Raji (cell line): ENCODE results near the gene DVL1.
A peak's percentile ranks its signal among the peaks of the same experiment; 100 is the strongest.

Experiments
- POLR2A ChIP-seq: IDR thresholded peaks from 2 replicates; pipeline ENCODE4 v1.6.1; 2011; ENCODE audit warnings: low read depth, low read length, control low read depth; ENCODE audit not compliant: insufficient read depth

Gene DVL1

DNA sequence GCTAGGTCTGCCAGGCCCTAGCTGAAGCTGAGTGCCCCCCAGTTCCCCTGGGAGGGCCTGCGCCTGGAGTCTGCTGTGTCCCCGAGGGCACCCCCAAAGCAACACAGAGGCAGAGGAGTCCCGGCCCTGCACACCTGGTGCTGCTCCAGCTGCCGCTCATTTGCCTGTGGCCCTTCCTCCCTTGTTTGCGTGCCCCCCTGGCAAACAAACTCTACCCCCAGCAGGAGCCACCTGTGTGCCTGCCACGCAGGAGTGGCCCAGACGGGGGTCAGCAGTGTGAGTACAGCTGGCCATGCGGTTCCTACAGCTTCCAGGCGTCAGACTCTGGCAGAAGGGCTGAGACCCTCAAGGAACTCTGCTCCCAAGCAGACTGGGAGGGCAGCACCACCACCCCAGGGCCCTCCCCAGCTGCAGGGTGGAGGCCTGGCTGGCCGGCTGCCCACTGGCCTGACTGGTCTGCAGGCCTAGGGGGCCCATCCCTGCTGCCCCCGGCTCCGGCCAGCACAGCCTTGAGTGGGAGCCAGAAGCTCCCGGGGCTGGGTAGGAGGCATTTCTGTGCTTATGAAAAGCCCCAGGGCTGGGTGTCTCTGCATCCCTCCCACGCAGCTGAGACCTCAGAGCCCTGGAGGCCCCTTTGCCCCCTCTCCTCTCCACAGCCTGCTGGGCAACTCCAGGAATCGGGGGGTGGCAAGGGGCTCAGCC is 18.7 kb downstream of the DVL1 start:
- TF ChIP-seq POLR2A: peak; percentile 16; the same call in 1 of the 2 replicates

DNA sequence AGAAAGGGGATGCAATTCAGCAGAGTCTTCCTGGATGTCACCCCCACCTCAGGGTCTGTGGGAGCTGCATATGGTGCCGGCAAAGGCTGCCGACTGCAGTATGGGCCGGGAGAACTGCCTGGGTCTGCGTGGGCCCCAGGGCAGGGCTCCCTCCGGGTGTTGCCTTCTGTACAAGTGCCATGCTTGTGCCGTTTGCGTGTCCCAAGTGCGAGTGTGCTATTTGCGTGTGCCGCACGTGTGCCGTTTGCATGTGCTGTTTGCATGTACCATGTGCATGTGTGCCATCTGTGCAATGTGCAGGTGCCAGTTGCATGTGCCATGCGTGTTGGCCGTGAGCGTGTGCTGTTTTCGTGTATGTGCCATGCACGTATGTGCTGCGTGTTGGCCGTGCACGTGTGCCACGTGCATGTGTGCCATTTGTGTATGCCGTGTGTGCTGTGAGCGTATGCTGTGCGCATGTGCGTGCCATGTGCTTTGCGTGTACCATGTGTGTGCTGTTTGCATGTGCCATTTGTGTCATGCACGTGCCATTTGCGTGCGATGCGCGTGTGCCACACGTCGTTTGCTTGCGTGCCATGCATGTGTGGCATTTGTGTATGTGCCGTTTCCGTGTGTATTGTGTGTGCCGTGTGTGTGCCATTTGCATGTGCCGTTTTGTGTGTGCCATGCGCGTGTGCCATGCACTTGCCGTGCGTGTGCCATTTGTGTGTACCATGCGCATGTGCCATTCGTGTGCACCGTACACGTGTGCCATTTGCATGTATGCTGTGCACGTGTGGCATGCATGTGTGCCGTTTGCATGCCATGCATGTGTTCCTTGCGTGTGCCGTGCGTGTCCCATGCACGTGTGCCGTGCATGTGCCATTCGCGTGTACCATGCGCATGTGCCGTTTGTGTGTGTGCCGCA is 19.7 kb downstream of the DVL1 start:
- TF ChIP-seq POLR2A: peak; percentile 44

GRCh38 chr1:1328254-1328653 is 21.0 kb downstream of the DVL1 start:
- no peak for TF ChIP-seq POLR2A

GRCh38 chr1:1327291-1327690 is 21.9 kb downstream of the DVL1 start:
- no peak for TF ChIP-seq POLR2A

DNA sequence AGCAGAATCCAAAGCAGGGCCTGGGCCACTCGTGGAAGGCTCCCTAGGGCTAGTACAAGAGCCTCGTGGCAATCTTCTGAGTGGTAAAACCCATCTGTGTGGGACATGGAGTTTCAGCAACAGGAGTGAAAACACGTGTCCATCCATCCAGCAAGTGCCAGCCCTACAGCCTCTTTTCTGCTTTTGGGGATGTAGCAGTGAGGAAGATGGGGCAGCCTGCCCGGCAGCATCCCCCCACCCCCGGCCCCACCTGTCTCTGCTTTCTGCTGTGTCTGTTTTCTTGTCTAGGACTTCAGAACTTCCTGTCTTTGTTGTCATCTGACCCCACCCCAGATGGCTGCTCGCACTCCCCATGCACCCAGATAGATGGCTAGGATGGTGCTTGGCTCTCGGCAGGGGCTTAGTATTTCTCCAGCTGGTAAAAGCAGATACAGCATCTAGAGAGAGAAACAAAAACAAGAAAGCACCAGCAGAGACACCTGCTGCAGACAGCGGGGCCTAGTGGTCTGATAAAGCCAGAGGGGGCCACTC is 23.1 kb downstream of the DVL1 start:
- no peak for TF ChIP-seq POLR2A

- no peak for TF ChIP-seq POLR2A
These were observed 23.7 kb downstream of the DVL1 start for GRCh38 chr1:1325288-1326074.

DNA sequence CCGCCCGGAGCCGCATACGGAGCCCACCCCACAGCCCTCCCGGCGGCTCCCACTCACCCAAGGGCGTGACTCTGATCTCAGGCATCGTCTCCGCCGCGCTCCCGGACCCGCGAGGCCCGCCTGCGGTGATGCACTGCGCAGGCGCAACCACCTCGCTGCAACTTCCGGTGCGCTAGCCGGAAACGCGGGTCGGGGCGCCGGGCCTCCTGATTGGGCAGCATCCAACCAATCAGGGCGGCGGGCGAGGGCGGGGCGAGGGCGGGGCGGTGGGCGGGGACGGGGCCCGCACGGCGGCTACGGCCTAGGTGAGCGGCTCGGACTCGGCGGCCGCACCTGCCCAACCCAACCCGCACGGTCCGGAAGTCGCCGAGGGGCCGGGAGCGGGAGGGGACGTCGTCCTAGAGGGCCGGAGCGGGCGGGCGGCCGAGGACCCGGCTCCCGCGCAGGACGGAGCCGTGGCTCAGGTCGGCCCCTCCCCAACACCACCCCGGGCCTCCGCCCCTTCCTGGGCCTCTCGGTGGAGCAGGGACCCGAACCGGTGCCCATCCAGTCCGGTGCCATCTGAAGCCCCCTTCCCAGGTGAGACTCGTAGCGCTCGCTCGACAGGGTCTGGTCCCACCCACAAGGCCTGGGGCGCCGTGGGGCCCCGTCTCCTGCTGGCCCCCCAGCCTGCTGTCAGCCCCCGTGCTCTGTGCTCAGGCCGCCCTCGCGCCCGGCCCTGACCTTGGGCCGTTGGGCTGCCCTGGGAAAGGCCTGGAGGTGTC is 24.5 kb downstream of the DVL1 start, which contains the start of the genes CPTP and INTS11:
CPTP (plus strand) TSS at position 279 of the 764 bp plus-strand sequence. CDS start 2,109 bp downstream, outside the sequence.
INTS11 (minus strand) TSS at position 137 of the 764 bp plus-strand sequence; CDS start at position 85, 52 bp downstream.
- peak; percentile 95 for TF ChIP-seq POLR2A

DNA sequence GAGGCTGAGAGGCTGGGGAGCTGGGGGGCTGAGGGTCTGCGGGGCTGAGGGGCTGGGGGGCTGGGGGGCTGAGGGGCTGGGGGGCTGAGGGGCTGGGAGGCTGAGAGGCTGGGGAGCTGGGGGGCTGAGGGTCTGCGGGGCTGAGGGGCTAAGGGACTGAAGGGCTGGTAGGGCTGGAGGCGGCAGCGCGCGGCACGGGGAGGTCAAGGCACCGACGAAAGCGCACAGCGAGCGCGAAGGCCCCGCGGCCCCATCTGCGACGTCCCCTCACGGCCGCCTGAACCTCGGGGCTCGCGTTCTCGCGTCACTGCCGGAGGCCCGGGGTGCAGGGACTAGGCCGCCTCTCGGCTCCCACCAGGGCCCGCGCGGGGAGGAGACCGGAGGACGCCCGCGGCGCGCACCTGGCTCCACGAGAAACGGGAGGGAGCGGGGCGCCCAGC is 25.1 kb downstream of the DVL1 start:
- TF ChIP-seq POLR2A: no peak

GRCh38 chr1:1322952-1323351 is 26.3 kb downstream of the DVL1 start:
- no peak for TF ChIP-seq POLR2A

- no peak for TF ChIP-seq POLR2A
These were observed 26.8 kb downstream of the DVL1 start for GRCh38 chr1:1322418-1322817.

- TF ChIP-seq POLR2A: no peak
These were observed 27.7 kb downstream of the DVL1 start for GRCh38 chr1:1321477-1321876.

DNA sequence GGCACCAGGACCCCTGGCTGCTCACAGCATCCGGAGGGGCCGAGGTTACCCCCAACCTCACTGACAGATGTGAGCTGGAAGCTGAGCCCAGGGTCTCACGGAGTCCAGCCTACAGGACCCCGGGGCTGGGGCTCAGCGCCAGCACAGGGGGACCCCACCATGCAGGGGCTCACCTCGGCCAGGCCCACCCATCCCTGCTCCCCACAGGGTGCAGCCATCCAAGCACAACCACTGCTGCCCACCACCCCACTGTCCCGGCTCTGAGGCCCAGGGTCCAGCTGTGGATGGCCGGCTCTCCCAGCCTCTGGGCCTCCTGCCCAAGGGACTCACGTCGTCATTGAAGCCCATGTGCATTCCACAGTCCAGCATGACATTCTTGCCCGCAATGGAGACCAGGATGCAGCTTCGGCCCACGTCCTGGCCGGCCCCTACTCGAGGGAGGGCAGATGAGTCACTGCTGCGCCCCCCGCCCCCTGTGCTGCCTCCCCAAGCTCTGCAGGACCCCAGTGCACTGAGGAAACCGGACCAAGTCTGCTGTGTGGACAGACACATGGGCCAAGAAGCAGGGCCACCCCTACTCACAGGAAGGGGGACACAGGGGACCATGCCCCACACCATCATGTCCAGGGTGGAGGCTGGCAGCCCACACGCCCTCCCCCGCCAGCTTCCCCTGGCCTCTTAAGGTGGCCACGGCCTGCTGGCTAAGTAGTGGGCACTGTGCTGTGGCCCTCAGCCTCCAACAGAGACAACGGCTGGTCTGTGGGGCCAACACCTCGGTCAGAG is 28.4 kb downstream of the DVL1 start:
- TF ChIP-seq POLR2A: no peak

GRCh38 chr1:1319646-1319941 is 29.6 kb downstream of the DVL1 start:
- 0 out of 2 replicates have a peak, but pooled peaks have one; percentile 0 for TF ChIP-seq POLR2A
